Measurements from ENCODE around the gene SFTPB.

Gene SFTPB

DNA sequence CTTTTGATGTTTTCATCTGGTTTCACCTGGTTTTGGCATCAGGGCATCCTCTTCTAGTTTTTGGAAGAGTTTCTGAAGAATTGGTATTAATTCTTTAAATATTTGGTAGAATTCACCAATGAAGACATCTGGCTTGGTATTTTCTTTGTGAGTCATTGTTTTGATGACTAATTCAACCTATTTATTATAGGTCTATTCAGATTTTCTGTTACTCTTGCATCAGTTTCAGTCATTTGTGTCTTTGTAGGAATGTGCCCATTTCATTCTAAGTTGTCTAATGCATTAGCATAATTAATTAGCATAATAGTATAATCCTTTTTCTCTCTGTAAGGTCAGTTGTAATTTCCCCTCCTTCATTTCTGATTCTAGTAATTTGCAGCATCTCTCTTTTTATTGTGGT is 34.2 kb upstream of the SFTPB start:
- DNase-seq = no peak

GRCh38 chr2:85699325-85699724 is 31.3 kb upstream of the SFTPB start:
- no peak for DNase-seq

DNA sequence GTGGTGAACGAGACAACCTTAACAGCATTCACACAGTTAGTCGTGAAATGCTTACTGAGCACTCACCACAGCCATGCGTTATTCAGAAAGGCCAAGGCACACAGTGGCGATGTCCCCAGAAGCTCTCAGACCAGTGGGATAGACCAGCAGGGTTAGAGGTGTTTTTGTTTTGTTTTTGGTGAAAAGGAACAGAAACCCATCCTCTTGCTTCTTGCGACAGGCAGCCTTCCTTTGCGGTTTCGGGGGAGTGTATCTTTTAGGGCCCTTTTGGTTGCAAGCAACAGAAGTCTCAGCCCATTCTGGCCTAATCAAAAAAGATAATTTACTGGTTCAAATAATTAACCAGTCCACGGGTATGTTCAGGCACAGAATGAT is 30.9 kb upstream of the SFTPB start:
- no peak for DNase-seq

DNA sequence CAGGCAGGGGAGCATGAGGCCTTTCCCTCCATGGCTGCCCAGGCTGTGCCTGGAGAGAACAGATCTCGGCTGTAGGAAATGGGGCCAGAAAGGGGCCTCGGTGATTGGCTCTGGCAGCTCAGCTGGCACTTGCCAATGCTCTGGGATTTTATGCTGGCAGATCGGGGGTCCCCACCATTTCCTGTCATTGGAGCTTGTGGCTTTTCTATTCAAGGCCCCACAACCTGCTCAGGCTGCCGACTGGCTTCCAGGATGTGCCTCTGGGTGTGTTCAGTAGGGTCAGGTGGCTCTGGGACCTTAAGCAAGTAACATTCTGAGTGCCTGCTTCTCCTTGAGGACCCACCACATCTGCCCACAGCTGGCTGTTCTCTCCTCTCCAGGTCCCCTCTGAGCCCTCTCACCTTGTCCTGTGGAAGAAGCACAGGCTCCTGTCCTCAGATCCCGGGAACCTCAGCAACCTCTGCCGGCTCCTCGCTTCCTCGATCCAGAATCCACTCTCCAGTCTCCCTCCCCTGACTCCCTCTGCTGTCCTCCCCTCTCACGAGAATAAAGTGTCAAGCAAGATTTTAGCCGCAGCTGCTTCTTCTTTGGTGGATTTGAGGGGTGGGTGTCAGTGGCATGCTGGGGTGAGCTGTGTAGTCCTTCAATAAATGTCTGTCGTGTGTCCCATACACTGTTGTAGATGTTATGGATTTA is 30.3 kb upstream of the SFTPB start:
- DNase-seq = no peak

- no peak for DNase-seq
Measured at GRCh38 chr2:85697716-85698115, 29.7 kb upstream of the SFTPB start.

DNA sequence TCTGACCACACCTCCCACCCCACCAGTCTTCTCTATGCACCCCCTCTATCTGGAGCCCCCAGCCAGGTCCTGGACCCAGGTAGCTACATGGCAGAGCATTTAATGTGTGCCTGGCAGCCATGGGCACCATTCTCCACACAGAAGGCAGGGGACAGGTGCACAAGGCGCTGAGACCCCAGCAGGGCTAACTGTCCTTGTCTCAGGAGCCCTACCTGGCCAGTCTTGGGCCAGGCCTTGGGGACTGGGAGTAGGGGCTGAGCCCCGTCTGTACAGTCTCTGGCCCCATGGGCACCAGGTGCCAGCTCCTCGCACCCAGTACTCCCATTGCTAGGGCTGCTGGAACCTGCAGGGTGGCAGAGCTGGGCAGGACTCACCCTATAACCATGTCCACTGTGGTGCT is 29.1 kb upstream of the SFTPB start:
- DNase-seq = no peak

DNA sequence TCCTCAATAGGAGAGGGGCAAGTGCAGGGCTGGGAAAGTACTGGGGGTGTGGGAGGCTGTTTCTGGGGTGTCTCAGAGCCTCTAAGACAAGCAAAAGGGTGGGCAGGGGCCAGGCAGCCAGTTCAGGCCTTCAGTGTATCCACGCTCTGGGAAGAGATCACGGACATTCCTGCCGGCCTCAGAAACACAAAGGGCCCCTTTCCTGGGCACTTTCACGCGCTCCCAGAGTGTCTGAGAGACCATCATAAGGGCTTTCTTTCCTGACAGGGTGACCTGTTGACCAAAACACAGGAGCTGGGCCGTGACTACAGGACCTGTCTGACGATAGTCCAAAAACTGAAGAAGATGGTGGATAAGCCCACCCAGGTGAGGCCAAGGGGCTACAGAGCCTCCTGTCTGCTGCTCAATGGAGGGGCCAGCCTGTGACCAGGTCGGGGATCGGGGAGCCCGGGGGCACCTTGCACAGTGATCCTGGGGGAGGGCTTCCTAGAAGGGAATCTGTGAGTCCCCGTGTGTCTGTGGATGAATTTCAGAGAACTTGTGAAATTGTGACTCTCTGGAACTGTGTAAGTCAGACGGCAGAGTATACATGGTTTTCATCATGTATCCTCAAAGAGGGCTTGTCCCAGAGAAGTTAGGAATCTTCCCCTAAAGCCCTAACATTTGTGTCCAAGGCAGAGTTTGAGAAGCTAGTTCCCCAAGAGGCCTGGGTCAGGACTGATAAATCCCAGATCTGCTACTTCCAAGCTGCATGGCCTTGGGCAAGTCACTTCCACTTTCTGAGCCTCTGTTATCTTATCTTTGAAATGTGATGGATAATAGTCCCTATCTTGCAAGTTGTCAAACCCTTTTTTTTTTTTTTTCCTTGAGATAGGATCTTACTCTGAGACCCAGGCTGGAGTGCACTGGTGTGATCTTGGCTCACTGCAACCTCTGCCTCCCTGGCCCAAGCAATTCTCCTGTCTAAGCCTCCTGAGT is 28.0 kb upstream of the SFTPB start:
- DNase-seq = no peak

DNA sequence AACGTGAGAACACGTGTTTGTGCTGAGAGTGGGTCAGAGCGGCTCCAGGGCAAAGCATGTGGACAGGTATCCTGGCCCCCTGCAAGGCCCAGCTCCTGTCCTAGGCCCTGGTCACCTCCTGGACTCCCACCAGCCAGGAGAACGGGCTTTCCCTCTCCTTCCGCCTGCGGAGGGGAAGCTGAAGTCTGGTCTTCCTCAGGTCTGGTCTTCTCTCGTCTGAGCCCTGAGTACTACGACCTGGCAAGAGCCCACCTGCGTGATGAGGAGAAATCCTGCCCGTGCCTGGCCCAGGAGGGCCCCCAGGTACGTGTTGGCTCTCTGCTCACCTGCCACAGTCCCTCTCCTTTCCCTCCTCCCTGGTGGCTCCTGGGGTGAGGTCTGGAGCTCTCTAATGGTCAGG is 27.1 kb upstream of the SFTPB start:
- no peak for DNase-seq

DNA sequence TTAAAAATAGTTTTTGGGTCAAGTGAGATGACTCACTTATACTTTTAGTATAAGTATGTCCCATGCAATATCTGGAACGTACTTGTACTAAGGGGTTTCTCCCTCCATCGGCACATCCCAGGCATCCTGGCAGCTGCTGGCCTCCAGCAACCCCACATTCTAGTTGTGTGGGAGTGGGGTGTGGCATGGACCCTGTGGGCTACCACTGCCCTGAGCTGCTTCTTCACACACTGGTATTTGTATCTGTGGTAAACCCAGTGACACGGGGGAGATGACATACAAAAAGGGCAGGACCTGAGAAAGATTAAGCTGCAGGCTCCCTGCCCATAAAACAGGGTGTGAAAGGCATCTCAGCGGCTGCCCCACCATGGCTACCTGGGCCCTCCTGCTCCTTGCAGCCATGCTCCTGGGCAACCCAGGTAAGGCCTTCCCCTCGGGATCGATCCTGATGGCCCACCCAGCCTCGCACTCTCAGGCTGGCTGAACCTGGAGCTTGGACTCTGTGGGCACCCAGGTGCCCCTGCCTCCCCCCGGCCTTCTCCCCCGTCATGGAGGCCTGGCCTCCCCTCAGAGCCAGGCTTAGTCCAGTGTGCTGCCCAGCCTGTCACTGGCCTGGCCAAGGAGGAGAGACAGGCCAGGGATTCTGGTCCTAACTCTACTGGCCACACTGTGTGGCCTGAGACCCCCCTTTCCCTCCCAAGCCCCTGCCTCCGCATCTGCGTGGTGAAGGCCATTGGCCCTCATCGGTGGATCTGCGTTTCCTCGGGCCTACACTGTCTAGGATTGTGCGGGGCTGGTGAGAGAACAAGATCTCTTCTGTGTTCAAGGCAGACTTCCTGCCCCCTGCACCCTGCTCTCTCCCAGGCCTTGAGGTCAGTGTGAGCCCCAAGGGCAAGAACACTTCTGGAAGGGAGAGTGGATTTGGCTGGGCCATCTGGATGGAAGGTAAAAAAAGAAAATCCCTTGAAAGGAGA is 26.3 kb upstream of the SFTPB start, which contains the start of gene GNLY:
TSS of gene GNLY (plus strand) at position 307 of the 974 bp plus-strand sequence. CDS start at position 368, 61 bp downstream.
- DNase-seq = no peak

- DNase-seq = peak; percentile 17
Measured at GRCh38 chr2:85692039-85692645, 24.1 kb upstream of the SFTPB start.

- DNase-seq = no peak
Measured at GRCh38 chr2:85690932-85691331, 22.9 kb upstream of the SFTPB start.

GRCh38 chr2:85684806-85685205 is 16.8 kb upstream of the SFTPB start:
- no peak for DNase-seq

DNA sequence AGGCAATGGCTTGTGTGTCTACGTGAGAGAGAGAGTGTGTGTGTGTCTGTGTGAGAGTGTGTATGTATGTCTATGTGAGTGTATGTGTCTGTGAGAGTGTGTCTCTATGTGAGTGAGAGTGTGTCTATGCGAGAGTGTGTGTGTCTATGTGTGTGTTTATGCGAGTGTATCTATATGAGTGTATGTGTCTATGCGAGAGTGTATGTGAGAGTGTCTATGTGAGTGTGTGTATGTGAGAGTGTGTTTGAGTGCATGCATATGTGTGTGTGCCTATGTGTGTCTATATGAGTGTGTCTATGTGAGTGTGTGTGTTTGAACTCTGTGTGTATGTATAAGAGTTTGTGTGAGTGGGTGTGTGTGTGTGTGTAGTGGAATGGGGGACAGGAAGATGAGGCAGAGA is 16.4 kb upstream of the SFTPB start:
- no peak for DNase-seq

DNA sequence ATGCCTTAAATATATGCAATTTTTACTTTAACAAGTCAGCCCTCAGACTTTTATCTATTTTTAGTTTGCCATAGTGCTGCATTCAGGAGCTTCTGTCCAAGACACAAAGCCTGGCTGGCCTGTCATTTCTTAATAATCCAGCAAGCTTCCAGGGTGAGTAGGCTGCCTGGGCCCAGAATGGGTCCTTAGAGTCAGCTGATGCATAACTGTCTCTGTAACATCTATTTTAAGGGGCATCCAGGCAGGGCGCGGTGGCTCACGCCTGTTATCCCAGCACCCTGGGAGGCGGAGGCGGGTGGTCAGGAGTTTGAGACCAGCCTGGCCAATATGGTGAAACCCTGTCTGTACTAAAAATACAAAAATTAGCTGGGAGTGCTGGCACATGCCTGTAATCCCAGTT is 14.4 kb upstream of the SFTPB start:
- peak; percentile 15 for DNase-seq

DNA sequence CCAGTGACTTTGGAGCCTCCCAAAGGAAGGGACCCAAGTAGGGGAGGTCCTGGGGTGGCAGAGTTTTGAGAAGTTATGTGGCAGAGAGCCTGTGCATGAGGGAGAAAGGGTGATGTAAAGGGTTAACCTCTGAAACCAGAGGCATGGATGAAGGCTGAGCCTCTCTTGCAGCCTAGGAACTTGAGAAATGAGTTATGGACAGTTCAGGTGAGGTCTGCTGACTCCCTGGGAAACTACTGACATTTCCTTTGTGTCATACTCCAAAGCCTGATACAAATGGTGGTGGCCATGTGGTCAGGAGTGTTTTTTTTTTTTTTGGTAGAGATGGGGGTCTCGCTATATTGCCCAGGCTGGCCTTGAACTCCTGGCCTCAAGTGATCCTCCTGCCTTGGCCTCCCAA is 13.8 kb upstream of the SFTPB start:
- peak; percentile 5 for DNase-seq

GRCh38 chr2:85681372-85681763 is 13.4 kb upstream of the SFTPB start:
- DNase-seq = no peak

DNA sequence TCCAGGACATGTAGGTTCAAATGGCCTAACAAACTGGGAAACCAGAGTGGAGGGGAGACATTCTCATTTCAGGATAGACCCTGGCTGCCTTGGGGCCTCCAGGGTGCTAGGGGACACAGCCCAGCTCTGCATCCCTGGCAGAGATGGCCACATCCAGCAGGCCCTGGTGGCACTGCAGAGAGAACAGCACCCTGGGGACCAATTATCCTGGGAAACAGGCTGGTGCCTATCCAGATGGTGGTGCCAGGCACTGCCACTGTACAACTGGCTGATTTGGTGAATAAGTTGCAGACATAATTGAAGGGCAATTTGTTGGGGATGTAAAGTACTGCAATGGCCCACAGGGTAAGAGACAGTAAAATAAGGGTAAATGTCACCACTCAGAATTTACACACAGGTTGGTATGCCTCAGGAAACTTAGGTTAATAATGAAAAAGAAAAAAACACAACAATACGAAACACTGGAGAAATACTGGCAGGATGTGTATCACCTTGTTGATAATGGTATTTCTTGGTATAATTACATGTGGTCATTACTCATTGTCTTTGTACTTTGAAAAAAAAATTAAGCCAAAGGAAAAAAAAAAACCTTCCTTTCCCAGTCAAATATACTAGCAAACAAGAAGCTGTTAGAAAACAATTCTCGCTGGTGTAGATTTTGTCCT is 12.8 kb upstream of the SFTPB start:
- no peak for DNase-seq

DNA sequence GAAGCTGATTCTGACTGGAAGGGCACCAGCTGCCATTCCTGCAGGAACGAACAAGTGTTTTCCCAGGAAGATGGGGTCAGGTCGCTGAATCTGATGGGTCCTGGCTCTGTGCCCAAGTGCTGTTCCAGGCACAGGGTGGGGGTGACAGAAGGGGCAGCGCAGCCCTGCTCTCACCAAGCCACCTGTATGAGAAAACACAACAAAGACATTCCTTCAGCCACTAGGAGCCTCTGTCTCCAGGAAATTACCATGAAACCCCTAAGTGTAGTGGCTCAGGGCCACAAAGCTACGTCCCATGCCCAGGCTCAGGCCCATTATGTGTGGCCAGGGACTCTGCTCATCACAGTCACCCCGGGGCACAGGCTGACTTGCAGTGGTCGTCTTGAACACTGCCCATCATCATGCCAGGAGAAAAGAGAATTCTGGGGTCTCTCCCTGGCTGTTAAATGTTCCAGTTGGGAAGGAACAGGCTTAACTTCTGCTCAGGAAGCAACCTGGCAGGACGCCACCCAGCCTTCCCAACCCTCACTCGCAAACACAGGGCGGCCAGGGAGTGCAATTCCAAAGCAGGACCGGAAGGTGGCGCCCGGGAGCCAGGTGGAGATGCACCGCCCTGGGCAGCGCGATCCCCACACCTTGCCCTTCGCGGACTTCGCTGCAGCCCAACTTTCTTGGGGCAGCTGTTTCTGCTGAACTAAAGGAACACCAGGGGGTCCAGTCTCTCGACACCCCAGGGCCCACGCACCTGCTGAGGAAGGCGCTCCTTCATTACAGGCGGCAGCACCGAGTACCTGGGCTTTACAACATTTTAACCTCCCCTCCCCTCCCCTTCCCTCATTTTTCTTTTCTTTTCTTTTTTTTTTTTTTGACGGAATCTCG is 11.0 kb upstream of the SFTPB start:
- peak; percentile 84 for DNase-seq

DNA sequence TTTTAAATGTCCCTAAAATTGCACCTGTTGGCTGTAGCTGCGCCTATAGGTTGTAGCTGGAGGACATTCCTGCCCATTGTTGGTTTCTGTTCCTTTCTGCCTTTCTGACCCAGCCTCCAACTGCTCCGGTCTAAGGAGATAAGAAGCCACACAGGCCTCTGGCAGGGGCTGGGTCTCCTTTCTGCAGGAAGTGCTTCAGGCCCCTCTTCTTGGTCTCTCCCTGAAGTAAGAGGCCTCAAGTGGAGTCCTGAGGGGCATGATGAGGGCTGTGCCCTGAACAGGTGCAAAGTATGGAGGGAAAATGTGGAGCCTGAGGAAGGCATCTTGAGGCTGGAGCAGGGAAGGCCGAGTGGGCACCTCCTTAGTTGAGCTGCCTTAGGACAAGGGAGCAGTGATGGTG is 10.4 kb upstream of the SFTPB start:
- DNase-seq = no peak

DNA sequence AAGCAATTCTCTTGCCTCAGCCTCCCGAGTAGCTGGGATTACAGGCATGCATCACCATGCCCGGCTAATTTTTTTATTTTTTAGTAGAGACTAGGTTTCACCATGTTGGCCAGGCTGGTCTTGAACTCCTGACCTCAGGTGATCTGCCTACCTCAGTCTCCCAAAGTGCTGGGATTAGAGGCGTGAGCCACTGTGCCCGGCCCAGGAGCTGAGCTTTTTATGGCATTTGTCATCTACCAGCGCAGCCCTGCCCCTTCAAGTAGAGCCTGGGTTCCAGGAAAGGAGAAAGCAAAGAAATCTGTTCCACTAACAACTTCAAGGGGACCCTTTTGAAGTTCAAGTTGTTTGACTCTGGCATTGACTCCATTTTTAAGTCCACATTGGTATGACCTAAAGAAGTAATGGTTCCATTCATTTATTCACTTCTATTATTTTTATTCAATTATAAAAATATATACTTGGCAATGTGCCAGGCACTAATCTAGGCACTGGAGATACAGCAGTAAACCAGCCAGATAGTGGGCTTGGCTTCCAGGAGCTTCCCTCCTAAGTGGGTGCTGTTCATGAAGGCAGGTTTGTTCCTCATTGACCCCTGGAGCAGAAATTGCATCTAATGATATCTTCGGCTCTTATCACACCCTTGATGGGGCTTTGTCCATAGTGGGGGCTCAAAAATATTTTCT is 8.0 kb upstream of the SFTPB start:
- DNase-seq = peak; percentile 12
